DOHH2 (cell line): ENCODE results near the gene PSMD6.

Source experiments
- H3F3A ChIP-seq: fragments of 200-600 bp; sonication (generic), shearing (Covaris generic); 2 replicates; pipeline ENCODE4 v1.6.0; 2016; ENCODE audit warnings: antibody characterized with exemption, mild to moderate bottlenecking; ENCODE audit not compliant: control insufficient read depth, insufficient read depth
- H3K27ac ChIP-seq: fragments of 200-600 bp; sonication (generic); 2 replicates; pipeline ENCODE4 v1.5.1; 2014; ENCODE audit warnings: low read depth, mild to moderate bottlenecking, low read length, moderate library complexity
- H3K27me3 ChIP-seq: fragments of 200-600 bp; sonication (generic); 2 replicates; pipeline ENCODE4 v1.6.1; 2014; ENCODE audit warnings: mild to moderate bottlenecking, low read length, mixed read lengths; ENCODE audit not compliant: control insufficient read depth
- H3K36me3 ChIP-seq: fragments of 200-600 bp; sonication (generic); 2 replicates; pipeline ENCODE4 v1.6.1; 2014; ENCODE audit warnings: mild to moderate bottlenecking, low read length, moderate library complexity, mixed read lengths; ENCODE audit not compliant: control insufficient read depth
- H3K4me1 ChIP-seq: fragments of 200-600 bp; sonication (generic); 2 replicates; pipeline ENCODE4 v1.6.1; 2014; ENCODE audit warnings: mild to moderate bottlenecking, low read length, mixed read lengths; ENCODE audit not compliant: control insufficient read depth
- H3K4me2 ChIP-seq: fragments of 200-600 bp; sonication (generic); 2 replicates; pipeline ENCODE4 v1.6.0; 2014; ENCODE audit warnings: mild to moderate bottlenecking, low read length, moderate library complexity
- H3K4me3 ChIP-seq: fragments of 200-600 bp; sonication (generic); 2 replicates; pipeline ENCODE4 v1.5.1; 2014; ENCODE audit warnings: mild to moderate bottlenecking, low read length, mixed read lengths
- H3K79me2 ChIP-seq: fragments of 200-600 bp; sonication (generic); 2 replicates; pipeline ENCODE4 v1.6.1; 2014; ENCODE audit warnings: mild to moderate bottlenecking, low read length, mixed read lengths; ENCODE audit not compliant: control insufficient read depth
- H3K9me2 ChIP-seq: fragments of 200-600 bp; sonication (generic); replicated peaks from 2 replicates; pipeline ENCODE4 v1.6.1; 2014; ENCODE audit warnings: mild to moderate bottlenecking, low read length, mixed read lengths; ENCODE audit not compliant: control insufficient read depth
- H3K9me3 ChIP-seq: fragments of 200-600 bp; sonication (generic); 2 replicates; pipeline ENCODE4 v1.6.1; 2014; ENCODE audit warnings: antibody characterized with exemption, low read length, mixed read lengths; ENCODE audit not compliant: control insufficient read depth, insufficient read depth
- H4K20me1 ChIP-seq: fragments of 200-600 bp; sonication (generic); 2 replicates; pipeline ENCODE4 v1.6.0; 2014; ENCODE audit warnings: low read depth, mild to moderate bottlenecking, antibody characterized with exemption, low read length, moderate library complexity; ENCODE audit not compliant: control insufficient read depth, insufficient read depth
- CTCF ChIP-seq: fragments of 200-600 bp; sonication (generic); IDR thresholded peaks from one replicate; pipeline ENCODE4 v1.5.1; 2014; ENCODE audit warnings: antibody characterized with exemption, mild to moderate bottlenecking, low read depth, low read length; ENCODE audit not compliant: poor library complexity, severe bottlenecking
- EZH2phosphoT487 ChIP-seq: fragments of 200-600 bp; sonication (generic); IDR thresholded peaks from 2 replicates; pipeline ENCODE4 v1.6.1; 2017; ENCODE audit warnings: borderline replicate concordance, mild to moderate bottlenecking, antibody characterized with exemption, low read length, moderate library complexity, mixed read lengths

The PSMD6 gene

GRCh38 chr3:64021922-64022321 lies 1.4 kb downstream of the PSMD6 start:
- H3K4me2 ChIP-seq = peak overlapping the region; percentile 76
- H3K9me3 ChIP-seq = no peaks in the 10 kb centered on the region
- peaks cover 8% of the 10 kb centered on the region; the same call in 1 of the 2 replicates for H3F3A ChIP-seq
- H3K79me2 ChIP-seq = peaks cover 50% of the 10 kb centered on the region
- H4K20me1 ChIP-seq = peaks cover 4% of the 10 kb centered on the region; the same call in 1 of the 2 replicates
- no peaks in the 10 kb centered on the region for H3K9me2 ChIP-seq
- peaks cover 57% of the 10 kb centered on the region for H3K36me3 ChIP-seq
- peak overlapping the region; percentile 92 for H3K4me3 ChIP-seq
- TF ChIP-seq EZH2phosphoT487 (no peak), CTCF (no peak)
- H3K27ac ChIP-seq = no peak overlapping the region
- H3K27me3 ChIP-seq = no peaks in the 10 kb centered on the region
- H3K4me1 ChIP-seq = peaks cover 30% of the 10 kb centered on the region

GRCh38 chr3:64019879-64020278 lies 3.4 kb downstream of the PSMD6 start:
- Histone ChIP-seq H3K4me2 (no peak overlapping the region), H3K27ac (no peak overlapping the region), H3K27me3 (no peaks in the 10 kb centered on the region), H3K79me2 (peaks cover 59% of the 10 kb centered on the region), H3K9me3 (no peaks in the 10 kb centered on the region), H3F3A (peaks cover 8% of the 10 kb centered on the region; the same call in 1 of the 2 replicates), H3K4me1 (peaks cover 26% of the 10 kb centered on the region), H4K20me1 (peaks cover 4% of the 10 kb centered on the region; the same call in 1 of the 2 replicates), H3K36me3 (peaks cover 73% of the 10 kb centered on the region), H3K9me2 (no peaks in the 10 kb centered on the region), H3K4me3 (no peak overlapping the region)
- TF ChIP-seq EZH2phosphoT487 (no peak), CTCF (no peak)

- Histone ChIP-seq H3K9me3 (no peaks in the 10 kb centered on the region), H3F3A (peaks cover 8% of the 10 kb centered on the region; the same call in 1 of the 2 replicates), H3K79me2 (peaks cover 65% of the 10 kb centered on the region), H3K27ac (no peak overlapping the region), H3K4me3 (no peak overlapping the region), H3K4me2 (no peak overlapping the region), H3K9me2 (no peaks in the 10 kb centered on the region), H3K4me1 (peaks cover 26% of the 10 kb centered on the region), H3K27me3 (no peaks in the 10 kb centered on the region), H4K20me1 (peaks cover 4% of the 10 kb centered on the region; the same call in 1 of the 2 replicates), H3K36me3 (peaks cover 79% of the 10 kb centered on the region)
- no peak for TF ChIP-seq CTCF
Observed at GRCh38 chr3:64019271-64019670, 4.0 kb downstream of the PSMD6 start.
